ENCODE measurements around the gene HTT.

DNA sequence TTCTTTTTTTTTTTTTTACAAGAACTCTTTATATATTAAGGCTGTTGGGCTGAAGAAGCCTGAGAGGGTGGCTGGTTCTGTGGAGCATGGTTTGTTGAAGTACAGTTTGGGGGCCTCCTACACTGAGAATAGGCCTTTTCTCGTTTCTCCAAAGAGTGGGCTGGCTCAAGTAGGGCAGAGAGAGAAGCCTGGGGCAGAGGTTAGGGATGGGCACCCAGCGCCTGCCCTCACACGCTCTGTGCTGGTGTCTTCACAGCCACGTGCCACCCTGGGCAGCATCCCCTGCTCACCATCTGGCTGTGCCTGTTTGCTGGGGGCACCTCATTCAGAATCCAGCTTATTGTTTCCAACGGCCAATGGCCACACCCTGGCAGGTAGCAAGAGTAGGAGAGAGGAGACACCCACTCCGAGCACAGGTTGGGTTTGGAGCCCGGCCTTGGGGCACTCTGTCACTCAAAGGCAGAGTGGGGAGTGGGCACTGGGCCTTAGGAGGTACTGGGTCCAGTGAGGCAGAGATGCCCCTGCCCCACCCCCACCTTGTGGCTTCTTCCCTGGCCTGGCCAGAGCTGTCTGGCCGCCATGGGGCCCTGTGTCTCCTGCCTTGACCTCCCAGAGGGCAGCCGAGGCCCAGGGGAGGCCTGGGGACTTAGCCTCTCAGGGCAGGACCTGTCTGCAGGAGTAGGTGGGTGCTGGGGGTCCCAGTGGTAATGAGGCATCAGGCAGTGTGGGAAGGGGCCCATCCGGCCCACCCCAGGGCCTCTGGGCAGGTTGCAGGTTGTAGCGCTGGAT, 177.4 kb downstream of the HTT start:
- TF ChIP-seq, protein P1, sequence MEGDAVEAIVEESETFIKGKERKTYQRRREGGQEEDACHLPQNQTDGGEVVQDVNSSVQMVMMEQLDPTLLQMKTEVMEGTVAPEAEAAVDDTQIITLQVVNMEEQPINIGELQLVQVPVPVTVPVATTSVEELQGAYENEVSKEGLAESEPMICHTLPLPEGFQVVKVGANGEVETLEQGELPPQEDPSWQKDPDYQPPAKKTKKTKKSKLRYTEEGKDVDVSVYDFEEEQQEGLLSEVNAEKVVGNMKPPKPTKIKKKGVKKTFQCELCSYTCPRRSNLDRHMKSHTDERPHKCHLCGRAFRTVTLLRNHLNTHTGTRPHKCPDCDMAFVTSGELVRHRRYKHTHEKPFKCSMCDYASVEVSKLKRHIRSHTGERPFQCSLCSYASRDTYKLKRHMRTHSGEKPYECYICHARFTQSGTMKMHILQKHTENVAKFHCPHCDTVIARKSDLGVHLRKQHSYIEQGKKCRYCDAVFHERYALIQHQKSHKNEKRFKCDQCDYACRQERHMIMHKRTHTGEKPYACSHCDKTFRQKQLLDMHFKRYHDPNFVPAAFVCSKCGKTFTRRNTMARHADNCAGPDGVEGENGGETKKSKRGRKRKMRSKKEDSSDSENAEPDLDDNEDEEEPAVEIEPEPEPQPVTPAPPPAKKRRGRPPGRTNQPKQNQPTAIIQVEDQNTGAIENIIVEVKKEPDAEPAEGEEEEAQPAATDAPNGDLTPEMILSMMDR (IDR thresholded peaks at IDR 0.05): no peak
- TF ChIP-seq POLR2A (IDR thresholded peaks at IDR 0.05): no peak

Measured in adrenal gland (tissue), 5 donors.